Gastrocnemius medialis (tissue), 4 donors: ENCODE results near the gene IFFO2. TPM values are rescaled to one million over a fixed set of nuclear protein-coding genes. Genes with fewer than 3 reads are reported as not detected.

Experiments used
- ATAC-seq, 2 donors: fragments of 150-250 bp; one replicate each; pipeline ENCODE4 v1.9.1; 2016
- DNase-seq, 2 donors: peaks; one replicate each; pipeline ENCODE4 v3.0.0-alpha.2; 2019
- H3K27ac ChIP-seq, 4 donors: fragments of 200-600 bp; sonication (generic); 1 replicate in 1 of 4; 2 replicates in 3 of 4; pipeline ENCODE4 v1.5.1; 2016 to 2018; ENCODE audit warnings: mild to moderate bottlenecking in 2 of 4, moderate library complexity in 1 of 4
- H3K27me3 ChIP-seq, 3 donors: fragments of 200-600 bp; sonication (generic) in 2 of 3; 1 replicate in 1 of 3; 2 replicates in 2 of 3; pipeline versions ENCODE4 v1.5.1 to v1.6.0; 2016 to 2019; ENCODE audit warnings: mild to moderate bottlenecking in 1 of 3, moderate library complexity in 1 of 3
- H3K36me3 ChIP-seq, 2 donors: fragments of 200-600 bp; sonication (generic) in 1 of 2; one replicate each; pipeline ENCODE4 v1.5.1; 2017 to 2018
- H3K4me1 ChIP-seq, 2 donors: fragments of 200-600 bp; sonication (generic) in 1 of 2; one replicate each; pipeline ENCODE4 v1.5.1; 2016 to 2017; ENCODE audit warnings: mild to moderate bottlenecking in 2 of 2
- H3K4me3 ChIP-seq, 4 donors: fragments of 200-600 bp; sonication (generic) in 3 of 4; 1 replicate in 1 of 4; 2 replicates in 3 of 4; pipeline ENCODE4 v1.5.1; 2016 to 2019; ENCODE audit warnings: mild to moderate bottlenecking in 2 of 4
- H3K9me3 ChIP-seq, 3 donors: fragments of 200-600 bp; sonication (generic) in 2 of 3; 1 replicate in 1 of 3; 2 replicates in 2 of 3; pipeline ENCODE4 v1.5.1; 2016 to 2019
- CTCF ChIP-seq, 5 experiments: fragments of 450-650 bp in 3 of 5; fragments of 200-600 bp in 2 of 5; sonication (generic) in 2 of 5; IDR thresholded peaks in 4 of 5; conservative IDR thresholded peaks in 1 of 5; 1 replicate in 4 of 5; 2 replicates in 1 of 5; pipeline ENCODE4 v1.5.1; 2016 to 2019; ENCODE audit warnings: antibody characterized with exemption in 5 of 5, mild to moderate bottlenecking in 3 of 5, moderate library complexity in 3 of 5
- POLR2A ChIP-seq, 2 donors: fragments of 450-650 bp; IDR thresholded peaks; one replicate each; pipeline ENCODE4 v1.6.1; 2017; ENCODE audit warnings: antibody characterized with exemption in 2 of 2, mild to moderate bottlenecking in 2 of 2, moderate library complexity in 2 of 2
- in situ Hi-C, 4 donors: fragments of 200-750 bp; cut with MboI; loops; one replicate each; pipeline versions ENCODE4 v1.15.0 to v1.8.0; 2017; ENCODE audit warnings: low sequenced_read_pairs in 4 of 4
- intact Hi-C: fragments of 100-400 bp; cut with DNase I; formaldehyde crosslinking; loops from one replicate; pipeline ENCODE4 v1.15.1; 2023; ENCODE audit warnings: low total_unique reads
- total RNA-seq, 4 donors: library from RNA; depleted of rRNA; stranded (reverse); fragments of >200 nt; gene quantifications; one replicate each; pipeline versions ENCODE4 v1.1.0 to v1.2.3, GENCODE V29; 2016

Gene IFFO2
- total RNA-seq, 4 donors from 2014 or later: 2.1 to 16.3 (median 5.7) TPM

DNA sequence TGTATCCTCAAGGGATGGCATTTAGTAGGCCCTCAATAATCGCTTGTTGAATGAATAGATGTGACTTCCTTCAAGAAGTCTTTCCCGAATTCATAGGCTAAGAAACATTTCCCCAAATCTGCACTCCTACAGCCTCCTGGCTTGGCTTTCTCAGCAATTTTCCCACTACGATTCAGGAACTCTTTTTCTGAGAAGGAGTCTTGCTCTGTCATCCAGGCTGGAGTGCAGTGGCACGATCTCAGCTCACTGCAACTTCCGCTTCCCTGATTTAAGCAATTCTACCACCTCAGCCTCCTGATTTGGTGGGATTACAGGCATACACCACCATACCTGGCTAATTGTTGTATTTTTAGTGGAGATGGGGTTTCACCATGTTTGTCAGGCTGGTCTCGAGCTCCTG, 37.9 kb upstream of the IFFO2 start:
- Histone ChIP-seq H3K27ac (no peak overlapping the region), H3K36me3 (no peaks in the 10 kb centered on the region), H3K4me1 (peaks cover 3 to 6% of the 10 kb centered on the region in 2 donors), H3K9me3 (no peaks in the 10 kb centered on the region), H3K4me3 (no peak overlapping the region), H3K27me3 (no peaks in the 10 kb centered on the region)
- intact Hi-C loops (no loop called here), in situ Hi-C loops (no loop called here)
- ATAC-seq: no peak
- no peak for TF ChIP-seq POLR2A (IDR thresholded peaks at IDR 0.05)
- no peak for TF ChIP-seq CTCF (IDR thresholded peaks at IDR 0.05 in 4 of 5, conservative IDR thresholded peaks at IDR 0.05 in 1 of 5)
- no peak for DNase-seq

GRCh38 chr1:18992646-18993045, 36.2 kb upstream of the IFFO2 start:
- no peaks in the 10 kb centered on the region for H3K36me3 ChIP-seq
- intact Hi-C loops: no loop called here
- no peak overlapping the region for H3K27ac ChIP-seq
- no peaks in the 10 kb centered on the region for H3K4me1 ChIP-seq
- H3K4me3 ChIP-seq: no peak overlapping the region
- DNase-seq (no peak), ATAC-seq (no peak)
- H3K9me3 ChIP-seq: no peaks in the 10 kb centered on the region
- no peaks in the 10 kb centered on the region for H3K27me3 ChIP-seq
- TF ChIP-seq CTCF (IDR thresholded peaks at IDR 0.05 in 4 of 5, conservative IDR thresholded peaks at IDR 0.05 in 1 of 5) (no peak), POLR2A (IDR thresholded peaks at IDR 0.05) (no peak)
- in situ Hi-C loops: no loop called here

DNA sequence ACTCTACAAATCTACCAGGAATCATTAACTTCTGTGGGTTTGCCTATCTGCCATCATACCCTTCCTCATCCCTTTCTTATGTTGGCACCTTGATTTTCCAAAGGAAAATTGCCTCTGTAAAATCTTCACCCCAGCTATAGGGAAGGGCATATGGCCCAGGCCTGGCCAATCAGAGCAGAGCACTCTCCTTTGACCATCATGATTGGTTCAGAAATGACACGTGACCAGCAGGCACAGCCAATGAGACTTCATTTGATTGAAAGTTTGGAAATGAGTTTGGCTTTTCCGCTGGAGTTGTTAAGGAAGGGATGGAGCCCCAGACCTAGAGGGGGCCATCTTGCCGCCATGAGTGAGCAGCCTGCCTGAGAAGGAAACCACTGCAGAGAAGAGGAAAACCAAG, 35.1 kb upstream of the IFFO2 start:
- Histone ChIP-seq H3K9me3 (no peaks in the 10 kb centered on the region), H3K36me3 (no peaks in the 10 kb centered on the region), H3K27ac (no peak overlapping the region), H3K4me1 (no peaks in the 10 kb centered on the region), H3K4me3 (no peak overlapping the region), H3K27me3 (no peaks in the 10 kb centered on the region)
- ATAC-seq: no peak
- TF ChIP-seq POLR2A (IDR thresholded peaks at IDR 0.05) (no peak), CTCF (IDR thresholded peaks at IDR 0.05 in 4 of 5, conservative IDR thresholded peaks at IDR 0.05 in 1 of 5) (no peak)
- in situ Hi-C loops: no loop called here
- intact Hi-C loops: no loop called here
- DNase-seq: no peak

GRCh38 chr1:18989896-18990295, 33.4 kb upstream of the IFFO2 start:
- intact Hi-C loops (no loop called here), in situ Hi-C loops (no loop called here)
- Histone ChIP-seq H3K4me3 (no peak overlapping the region), H3K9me3 (no peaks in the 10 kb centered on the region), H3K4me1 (no peaks in the 10 kb centered on the region), H3K27me3 (no peaks in the 10 kb centered on the region), H3K36me3 (no peaks in the 10 kb centered on the region), H3K27ac (no peak overlapping the region)
- ATAC-seq: no peak
- no peak for DNase-seq
- TF ChIP-seq CTCF (IDR thresholded peaks at IDR 0.05 in 4 of 5, conservative IDR thresholded peaks at IDR 0.05 in 1 of 5) (no peak), POLR2A (IDR thresholded peaks at IDR 0.05) (no peak)

- no peaks in the 10 kb centered on the region for H3K4me1 ChIP-seq
- H3K36me3 ChIP-seq: no peaks in the 10 kb centered on the region
- in situ Hi-C loops (no loop called here), intact Hi-C loops (no loop called here)
- no peak for DNase-seq
- H3K27me3 ChIP-seq: no peaks in the 10 kb centered on the region
- ATAC-seq: no peak
- no peak overlapping the region for H3K27ac ChIP-seq
- H3K9me3 ChIP-seq: no peaks in the 10 kb centered on the region
- H3K4me3 ChIP-seq: no peak overlapping the region
- TF ChIP-seq CTCF (IDR thresholded peaks at IDR 0.05 in 4 of 5, conservative IDR thresholded peaks at IDR 0.05 in 1 of 5) (no peak), POLR2A (IDR thresholded peaks at IDR 0.05) (no peak)
Measured at GRCh38 chr1:18989176-18989799, 32.8 kb upstream of the IFFO2 start.
